ENCODE data around the gene RPL26.
"Not testable (repeated sequence)": the region's sequence is repeated elsewhere in the genome, so short reads cannot be mapped to it uniquely, and the experiment has no call there.

Gene RPL26

DNA sequence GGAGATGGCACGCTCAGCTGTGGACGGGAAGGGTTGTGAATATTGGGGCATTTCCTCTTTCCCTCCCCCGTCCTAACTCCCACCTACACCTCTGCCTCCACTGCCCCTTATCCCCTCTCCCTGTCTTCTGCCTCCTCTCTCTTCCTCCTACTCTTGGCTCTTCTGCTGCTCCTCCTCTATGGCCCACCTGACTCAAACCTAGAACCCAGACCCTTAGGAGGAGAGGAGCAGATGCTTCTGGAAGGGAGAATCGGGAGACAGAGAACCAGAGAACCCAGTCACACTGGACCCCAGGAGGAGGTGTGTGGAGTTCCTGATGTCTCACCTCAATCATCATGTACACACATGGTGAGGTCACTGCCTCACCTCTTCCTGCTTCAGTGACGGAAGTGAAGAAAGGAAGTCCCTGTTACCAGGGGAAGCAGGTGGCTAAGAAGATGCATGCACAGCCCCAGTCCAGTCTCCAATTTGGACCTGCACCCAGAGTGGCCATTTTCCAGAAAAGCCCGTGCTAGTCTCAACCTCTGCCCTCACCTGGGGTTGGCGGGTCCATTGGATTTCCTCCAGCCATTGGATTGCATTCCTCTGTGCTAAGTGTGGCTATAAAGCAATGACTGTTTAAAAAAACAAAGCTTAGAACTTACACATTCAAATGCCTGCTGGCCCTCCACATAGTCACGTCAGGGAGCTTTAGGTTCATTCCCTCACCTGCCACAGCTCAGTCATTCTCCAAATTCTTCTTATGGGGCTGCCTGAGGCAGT is 10.7 kb upstream of the RPL26 start:
- DNase-seq, result no peak

DNA sequence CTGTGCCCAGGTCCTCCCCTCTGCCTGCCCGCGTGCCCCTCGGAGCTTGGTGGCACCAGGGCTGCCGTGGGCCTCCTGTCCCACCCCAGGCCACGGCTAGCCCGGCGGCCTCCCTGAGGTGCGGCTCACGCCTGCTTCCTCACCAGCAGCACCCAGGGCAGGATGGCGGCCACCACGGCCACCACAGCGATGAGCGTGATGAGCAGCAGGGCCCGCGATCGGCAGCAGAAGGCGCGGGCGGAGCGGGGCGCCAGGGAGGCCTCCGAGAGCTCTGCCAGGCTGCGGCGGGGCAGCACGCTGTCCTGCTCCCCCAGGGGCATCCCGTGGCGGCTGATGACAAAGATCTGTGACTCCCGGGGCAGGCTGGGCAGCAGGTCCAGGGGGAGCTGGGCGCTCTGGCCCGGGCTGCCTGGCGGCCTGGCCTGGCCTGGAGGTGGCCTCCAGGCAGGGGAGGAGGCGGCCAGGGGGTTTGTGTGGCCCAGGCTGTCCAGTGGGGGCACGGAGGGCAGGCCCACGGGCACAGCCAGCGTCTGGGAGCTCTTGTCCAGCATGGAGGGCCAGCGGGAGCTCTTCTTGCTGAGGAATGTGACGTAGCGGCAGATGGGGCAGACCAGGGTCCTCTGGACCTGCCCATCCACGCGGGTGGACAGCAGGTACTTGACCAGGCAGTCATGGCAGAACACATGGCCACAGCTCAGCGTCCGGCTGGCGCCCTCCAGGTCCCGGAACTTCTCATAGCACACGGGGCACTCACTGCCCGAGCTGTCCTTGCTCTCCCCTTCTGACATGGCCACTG is 9.9 kb upstream of the RPL26 start:
- no peak for DNase-seq

DNA sequence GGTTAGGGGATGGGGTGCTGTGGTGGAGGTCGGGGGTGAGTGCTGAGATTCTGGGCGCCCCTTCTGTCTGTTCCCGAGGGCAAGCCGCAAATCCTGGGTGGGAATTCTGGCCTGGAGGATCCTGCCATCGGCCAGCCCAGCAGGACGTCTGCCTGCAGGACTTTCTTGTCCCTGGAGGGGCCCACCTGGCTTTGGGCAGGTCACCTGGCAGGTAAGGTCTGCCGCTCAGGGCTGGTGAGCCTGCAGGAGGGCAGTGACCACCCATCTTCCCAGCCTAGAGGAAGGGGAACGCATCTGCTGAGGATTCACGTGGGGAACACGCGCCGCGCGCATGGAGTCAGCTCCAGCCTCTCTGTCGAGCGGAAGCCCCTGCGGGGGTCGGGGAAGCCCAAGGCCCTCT is 9.3 kb upstream of the RPL26 start:
- DNase-seq, result no peak

DNA sequence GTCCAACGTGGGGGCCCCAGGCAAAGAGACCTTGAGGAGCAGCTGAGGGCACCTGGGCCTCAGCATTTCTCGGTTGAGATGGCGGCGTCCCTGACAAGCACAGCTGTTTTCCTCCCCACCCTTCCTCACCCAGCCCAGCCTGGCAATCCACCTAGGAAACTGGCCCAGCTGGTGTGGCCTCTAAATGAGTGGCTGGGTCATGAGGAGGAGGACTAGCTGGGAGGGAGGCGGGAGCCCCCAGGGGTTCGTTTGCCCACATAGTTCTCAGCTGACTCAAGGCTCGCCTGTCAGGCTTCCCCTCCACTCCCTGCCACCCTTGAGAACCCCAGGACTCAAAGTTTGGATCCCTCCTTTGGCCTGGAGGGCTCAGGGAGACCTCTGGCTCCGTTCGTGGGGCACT is 8.7 kb upstream of the RPL26 start:
- DNase-seq, result no peak

DNA sequence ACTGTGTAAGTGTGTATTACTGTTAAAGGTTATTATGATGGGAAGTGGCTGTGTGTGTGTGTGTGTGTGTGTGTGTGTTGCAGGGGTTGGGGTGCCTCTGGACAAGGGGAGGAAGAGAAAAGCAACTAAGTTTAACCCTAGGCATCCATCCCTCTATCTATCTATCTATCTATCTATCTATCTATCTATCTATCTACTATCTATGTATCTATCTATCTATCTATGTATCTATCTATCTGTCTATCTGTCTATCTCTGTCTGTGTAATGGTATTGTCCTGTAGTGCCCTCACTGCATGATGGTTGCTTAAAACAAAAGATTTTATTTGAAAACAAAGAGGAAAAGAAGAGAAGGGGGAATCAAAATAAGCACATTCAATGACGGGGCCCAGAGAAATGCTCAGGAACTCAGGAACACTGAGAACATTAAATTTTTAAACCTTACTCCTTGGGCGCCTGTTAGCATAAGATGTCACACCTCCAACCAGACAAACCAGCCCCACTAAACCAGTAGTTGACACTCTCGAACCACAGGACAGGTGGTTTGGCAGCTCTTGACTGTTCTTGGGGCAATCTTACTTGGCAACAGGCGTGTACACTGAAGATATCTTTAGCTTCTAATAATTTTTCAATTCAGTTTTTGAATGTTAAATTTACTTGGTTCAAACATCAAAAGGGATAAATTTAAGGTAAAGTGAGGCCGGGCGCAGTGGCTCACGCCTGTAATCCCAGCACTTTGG is 5.1 kb upstream of the RPL26 start:
- no peak for DNase-seq

DNA sequence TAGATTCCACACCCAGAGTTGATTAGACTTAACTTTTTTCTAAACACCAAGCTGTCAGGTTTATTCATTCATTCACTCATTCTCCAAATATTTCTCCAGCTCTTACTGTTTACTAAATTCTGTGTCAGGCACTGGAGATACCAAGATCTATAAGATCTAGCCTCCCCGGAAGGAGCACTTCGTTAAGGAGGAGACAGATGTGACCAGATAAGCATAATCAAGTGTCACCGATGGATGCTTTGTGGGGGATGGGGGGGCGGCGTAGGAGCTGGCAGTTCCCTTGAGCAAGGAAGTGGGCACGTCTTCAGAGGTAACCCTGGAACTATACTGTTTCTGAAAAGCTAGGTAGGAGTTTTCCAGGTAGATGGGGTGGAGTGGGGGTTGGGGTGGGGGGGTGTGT is 3.8 kb upstream of the RPL26 start:
- no peak for DNase-seq

DNA sequence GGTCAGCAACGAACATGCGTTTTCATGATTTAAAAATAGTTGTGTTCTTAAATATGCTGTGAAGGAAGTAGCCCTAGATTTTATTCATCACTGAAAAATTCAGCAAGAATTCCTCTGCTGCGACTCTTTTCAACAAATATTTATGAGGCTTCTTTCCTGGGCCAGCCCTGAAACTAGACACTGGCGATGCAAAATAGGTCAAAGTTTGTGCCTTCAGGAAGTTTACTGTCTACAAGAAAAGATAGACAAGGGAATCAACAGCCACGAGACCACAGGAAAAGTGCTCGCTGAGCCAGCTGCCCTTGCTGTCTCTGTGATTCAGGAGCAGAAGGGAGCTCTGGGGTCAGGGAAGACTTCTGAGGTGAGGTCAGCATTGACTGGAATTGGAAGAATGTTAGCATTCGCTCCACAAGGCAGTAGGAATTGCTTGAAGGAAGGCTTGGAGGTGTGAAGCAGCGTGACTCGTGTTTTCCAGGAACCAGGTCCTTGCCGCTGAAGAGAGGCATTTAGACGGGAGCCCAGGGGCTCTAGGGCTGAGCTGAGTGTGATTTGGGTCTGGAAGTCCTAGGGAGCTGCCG is 1.9 kb upstream of the RPL26 start:
- DNase-seq, result no peak

DNA sequence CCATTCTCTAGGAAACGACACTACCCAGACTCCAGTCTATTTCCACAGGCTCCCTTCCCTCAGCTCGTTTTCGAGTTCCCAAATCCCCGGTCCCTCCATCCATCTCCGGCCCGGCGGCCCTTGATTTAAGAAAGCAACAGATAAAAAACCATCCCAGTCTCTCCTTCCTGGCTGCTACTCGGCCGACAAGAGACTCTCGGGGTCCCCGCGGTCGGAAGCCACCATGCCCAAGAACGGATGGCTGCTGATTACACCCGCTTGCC is 182 bp downstream of the RPL26 start:
- DNase-seq, result no peak

DNA sequence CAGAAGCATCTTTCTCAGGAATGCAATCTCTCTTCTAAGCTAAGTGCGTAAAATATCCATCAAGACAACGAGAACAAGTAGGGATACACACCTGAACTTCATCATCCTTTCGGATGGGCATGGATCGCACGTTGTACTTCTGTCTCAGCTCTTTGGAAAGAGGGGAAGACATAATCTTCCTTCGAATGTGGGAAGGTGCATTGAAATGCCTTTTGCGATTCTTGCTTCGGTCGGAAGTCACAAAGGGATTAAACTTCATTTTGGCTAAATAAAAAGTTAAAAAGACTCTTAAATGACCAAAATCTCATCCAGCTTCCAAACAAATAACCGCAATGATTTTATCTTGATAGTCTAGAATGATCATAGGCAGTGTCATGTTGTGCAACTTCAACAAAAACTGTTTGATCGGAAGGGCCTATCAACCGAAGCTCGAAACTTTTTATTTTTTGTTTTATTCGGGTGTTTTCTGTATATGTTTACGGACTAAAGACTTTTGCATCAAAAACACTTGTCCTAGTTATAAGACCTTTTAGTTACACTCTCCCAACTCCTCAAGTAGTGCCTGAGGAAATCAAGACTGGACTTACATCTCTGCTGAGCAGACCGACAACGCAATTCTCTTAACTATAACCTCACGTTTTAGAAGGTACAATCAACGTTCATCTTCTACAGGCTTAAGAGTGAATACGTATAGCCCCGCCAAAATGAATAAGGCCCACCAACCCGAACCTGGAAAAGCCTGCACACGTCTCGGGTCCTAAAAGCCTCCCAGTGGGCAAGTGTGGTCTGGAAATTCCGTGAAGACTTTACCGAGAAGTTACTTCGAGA is 727 bp downstream of the RPL26 start:
- no peak for DNase-seq

DNA sequence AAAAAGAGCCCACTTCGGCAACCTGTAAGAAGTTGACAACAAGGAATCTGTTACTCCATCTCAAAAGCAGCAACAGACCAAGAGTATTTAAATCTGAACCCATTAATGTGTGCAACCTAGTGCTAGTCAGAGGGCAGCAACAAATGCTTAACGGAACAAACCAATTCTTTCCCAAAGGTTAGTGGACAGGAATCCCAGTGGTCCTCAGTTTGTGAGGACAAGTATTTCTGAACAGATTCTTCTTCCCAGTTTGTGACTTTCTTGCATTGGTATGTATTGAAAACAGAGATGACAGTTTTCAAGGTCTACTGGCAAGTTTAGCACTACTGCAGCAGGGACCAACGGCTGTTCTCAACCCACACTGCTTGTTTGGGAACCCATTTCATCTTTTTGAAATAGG is 2.9 kb downstream of the RPL26 start:
- DNase-seq, result no peak

DNA sequence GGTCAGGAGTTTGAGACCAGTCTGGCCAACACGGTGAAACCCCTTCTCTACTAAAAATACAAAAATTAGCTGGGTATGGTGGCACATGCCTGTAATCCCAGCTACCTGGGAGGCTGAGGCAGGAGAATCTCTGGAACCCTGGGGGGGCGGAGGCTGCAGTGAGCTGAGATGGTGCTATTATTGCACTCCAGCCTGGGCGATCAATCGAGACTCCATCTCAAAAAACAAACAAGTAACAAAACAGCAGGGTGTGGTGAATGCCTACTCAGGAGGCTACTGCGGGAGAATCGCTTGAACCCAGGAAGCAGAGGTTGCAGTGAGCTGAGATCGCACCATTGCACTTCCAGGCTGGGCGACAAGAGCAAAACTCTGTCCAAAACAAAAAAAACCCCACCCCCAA is 4.9 kb downstream of the RPL26 start:
- not testable (repeated sequence) for DNase-seq

DNA sequence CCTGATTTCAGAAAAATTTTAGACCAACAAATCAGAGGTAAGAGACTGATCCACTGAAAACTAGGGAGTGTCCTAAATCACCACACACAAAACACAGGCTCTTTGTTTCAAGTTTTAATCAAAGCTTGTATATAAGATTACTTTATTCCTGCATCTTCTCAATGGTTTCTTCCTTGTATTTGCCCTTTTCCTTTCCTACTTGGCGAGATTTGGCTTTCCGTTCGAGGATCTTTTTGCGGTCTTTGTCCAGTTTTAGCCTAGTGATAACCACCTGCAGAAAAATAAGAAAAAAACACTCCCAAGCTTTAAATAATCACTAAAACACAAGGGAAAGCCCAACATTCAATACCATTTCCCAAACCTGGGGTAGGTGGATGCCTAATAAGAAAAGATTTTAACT is 5.6 kb downstream of the RPL26 start:
- DNase-seq, result no peak

DNA sequence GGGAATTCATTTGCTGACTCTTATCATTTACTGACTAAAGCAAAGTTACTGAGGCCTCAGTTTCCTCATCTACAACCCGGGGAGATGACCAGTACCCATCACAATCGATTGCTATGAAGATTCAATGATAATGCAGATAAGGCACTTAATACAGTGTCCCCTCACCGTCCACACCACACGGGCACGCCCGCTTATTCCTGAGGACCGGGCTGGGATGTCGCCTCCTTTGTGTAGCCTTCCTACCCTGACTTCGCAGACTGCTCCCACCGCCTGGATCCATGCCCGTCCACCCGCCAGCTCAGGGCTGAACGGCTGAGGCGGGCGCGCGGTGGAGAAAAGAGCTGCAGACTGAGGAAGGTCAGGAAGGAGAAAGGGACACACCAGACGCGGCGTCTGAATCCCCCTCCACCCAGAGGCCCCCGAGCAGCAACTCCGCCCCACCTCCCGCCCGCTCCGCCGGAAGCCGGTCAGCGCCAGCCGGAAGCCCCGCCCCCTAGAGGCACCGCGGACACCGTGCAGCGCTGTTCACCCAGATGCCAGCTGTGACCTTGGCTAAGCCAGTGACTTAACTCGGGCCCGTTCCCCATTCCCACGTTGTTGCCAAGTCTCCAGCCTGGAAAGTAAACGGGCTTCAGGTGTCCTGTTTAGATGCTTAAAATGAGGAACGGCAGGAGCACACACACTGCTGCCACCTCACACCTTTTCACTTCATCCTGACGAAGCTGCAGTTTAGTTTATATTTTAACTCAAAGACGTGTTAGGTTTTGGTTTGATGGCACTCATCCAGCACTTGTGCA is 6.5 kb downstream of the RPL26 start, which contains the start of gene KRABD2:
Gene KRABD2 (minus strand): TSS at position 434 of the 797 bp plus-strand sequence.
- peak; percentile 76 for DNase-seq

DNA sequence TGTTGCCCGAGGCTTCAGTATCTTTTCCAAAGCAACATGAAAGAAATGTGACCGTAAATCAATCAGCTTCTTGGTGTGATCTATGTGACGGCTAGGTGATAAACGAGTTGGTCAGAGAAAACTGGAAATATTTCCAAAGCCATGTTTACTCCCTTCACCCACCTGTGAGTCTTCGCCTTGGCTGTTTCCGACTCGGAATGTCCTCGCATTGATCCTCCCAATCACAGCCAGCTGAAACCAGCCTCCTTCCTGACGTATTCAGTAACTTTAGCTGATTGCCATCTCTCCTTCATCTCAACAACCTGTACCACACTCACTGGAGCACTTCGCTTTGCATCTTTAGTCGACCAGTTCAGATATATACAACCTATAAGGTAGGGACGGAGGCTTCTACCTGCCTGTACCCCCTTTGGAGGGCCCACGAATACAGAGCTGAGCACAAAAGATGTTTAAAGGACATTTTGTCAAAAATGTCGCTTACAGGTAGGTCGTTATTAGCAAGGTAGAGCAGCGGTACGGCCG is 7.2 kb downstream of the RPL26 start:
- DNase-seq, result no peak

DNA sequence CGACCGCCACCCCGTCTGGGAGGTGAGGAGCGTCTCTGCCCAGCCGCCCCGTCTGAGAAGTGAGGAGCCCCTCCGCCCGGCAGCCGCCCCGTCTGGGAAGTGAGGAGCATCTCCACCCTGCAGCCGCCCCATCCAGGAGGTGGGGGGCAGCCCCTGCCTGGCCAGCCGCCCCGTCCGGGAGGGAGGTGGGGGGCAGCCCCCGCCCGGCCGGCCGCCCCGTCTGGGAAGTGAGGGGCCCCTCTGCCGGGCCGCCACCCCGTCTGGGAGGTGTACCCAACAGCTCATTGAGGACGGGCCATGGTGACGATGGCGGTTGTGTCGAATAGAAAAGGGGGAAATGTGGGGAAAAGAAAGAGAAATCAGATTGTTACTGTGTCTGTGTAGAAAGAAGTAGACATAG is 9.1 kb downstream of the RPL26 start:
- not testable (repeated sequence) for DNase-seq

DNA sequence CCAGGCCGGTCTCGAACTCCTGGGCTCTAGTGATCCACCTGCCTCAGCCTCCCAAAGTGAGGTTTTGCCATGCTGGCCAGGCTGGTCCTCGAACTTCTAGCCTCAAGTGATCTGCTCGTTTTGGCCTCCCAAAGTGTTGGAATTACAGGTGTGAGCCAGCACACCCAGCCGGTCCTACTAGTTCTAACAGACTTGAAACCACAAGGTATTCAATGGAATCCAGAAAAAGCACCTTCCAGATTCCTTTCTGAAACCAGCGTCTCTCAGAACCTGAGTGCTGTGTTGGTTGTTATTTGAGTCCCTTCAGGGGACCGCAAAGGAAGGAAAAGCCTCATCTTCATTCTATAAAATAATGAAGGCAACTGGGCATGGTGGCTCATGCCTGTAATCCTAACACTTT is 10.6 kb downstream of the RPL26 start:
- no peak for DNase-seq

DNA sequence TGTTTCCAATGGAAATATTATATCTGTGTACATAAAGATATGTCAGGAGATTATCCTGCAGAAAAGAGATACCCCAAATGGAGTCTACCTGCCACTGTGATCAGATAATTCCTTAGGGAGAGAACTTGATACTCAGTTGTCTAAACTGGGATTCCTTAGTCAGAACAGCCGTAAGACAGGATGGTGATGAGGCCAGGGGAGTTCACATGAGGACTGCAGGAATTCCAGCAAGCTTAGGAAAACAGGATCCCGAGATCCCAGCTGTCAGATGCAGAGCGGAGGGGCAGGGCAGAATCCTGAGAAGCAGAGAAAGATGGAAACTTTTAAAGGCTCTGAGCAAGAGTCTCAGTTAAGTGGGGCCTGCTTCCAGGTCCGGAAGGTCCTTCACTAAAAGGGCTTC is 11.2 kb downstream of the RPL26 start:
- DNase-seq, result no peak

DNA sequence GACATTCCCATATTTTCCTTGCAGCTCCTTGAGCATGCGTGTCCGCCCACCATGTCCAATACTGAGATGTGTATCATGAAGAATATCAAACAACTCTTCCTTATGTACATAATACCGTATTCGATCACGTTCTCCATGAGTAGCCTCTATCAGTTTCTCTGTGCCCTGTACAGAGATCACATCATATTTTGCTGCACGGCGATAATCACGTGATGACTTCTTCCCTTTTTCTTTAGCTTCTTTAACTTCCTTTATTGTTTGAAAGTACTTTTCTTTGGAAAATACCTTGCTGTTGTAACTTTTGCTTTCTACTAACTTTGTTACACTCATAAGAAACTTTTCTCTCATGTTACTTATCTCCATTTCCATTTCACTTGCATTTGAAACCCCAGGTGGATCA is 13.0 kb downstream of the RPL26 start:
- DNase-seq, result no peak

DNA sequence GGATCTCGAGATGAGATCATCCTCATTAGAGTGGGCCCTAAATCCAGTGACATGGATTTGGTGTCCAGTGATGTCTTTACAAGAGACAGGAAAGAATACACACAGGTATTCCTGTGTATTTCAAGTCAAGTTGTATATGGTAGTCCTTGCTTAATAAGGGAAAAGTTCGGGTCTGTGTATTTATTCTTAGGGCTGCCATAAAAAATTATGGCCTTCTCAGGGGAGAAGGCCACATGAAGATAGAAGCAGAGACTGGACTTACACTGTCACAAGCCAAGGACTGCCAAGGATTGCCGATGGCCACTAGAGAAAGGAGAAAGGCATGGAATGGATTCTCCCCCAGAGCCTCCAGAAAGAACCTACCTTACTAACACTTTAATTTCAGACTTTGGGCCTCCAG is 14.8 kb downstream of the RPL26 start:
- no peak for DNase-seq

DNA sequence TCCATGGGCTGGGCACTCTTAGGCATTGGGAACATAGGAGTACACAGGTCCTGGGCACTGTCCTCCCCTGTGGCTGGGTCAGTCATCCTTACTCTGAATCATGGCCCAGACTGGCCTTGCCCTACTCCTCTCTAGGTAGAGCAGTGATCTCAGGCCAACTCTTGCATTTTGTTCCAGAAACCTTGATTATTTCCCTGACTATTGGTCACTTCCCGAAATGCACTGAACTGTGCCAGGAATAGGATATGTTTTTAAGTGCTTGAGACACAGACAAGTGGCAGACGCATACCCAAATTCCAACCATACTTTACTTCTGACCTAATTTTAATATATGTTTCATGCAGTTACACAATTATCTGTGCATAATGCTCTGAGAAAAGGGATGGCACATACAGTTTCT is 16.8 kb downstream of the RPL26 start:
- no peak for DNase-seq

DNA sequence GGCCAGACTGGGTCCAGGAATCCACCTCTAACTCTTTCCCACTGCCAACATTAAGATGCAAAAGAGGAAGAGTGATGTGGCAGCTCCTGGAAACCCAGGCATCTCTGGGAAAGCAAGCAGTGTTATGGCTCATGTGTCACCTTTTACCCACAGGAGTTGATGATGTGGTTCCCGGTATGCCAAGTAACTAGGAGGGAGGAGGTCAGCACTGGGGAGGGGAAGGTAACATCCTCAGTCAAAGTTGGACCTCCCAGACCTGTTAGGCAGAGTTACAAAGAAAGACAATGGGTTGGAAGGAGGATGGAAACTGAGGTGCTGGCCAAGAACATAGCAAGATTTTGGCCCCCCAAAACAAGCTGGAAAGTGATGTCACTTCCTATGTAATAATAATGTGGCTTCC is 17.9 kb downstream of the RPL26 start:
- DNase-seq, result no peak

All from NCI-H2029 (cell line).